AML-193 (cell line): Measurements from ENCODE around the gene RITA1.

Source experiments
- DNase-seq, 2 experiments: peaks; one replicate each; lab custom pipeline; 2025; lab: John Stamatoyannopoulos, UW

RITA1 gene

DNA sequence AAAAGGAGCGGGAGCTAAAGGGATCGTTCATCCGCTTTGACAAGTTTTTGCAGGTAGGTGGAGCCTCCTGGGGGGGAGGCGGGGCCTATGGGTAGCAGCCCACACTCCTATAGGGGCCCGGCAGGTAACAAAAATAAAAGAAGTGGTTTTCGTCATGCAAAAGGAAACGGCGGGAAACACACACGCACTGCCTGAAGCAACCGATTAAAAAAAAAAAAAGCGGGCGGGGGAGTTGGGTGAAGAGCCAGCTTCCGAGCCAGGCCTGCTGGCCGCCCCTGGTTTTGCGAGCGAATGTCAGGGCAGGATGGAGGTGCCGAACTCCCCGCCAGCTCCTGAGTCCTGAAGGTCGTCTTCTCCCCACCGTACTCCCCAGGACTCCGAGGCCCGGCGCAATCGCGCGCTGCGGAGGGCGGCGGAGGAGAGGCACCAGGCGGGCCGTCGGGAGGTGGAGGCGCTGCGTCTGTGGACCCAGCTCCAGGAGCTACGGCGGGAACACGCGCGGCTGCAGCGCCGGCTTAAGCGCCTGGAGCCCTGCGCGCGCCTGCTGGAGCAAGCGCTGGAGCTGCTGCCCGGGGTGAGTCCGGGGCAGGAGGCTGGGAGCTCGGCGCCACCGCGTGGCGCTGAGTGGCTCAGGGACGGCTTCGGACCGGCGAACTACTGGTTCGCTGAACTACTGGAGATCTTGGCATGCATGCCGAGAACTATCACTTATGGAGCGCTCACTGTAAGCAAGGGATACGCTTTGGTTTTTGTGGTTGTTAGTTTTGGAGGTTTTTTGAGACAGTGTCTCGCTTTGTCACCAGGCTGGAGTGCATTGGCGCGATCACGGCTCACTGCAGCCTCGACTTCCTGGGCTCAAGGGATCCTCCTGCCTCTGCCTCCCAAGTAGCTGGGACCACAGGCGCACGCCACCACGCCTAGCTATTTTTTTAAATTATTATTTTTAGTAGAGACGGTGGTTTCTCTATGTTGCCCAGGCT lies 32.4 kb upstream of the RITA1 start:
- peak; percentile 63 to 72 for DNase-seq

DNA sequence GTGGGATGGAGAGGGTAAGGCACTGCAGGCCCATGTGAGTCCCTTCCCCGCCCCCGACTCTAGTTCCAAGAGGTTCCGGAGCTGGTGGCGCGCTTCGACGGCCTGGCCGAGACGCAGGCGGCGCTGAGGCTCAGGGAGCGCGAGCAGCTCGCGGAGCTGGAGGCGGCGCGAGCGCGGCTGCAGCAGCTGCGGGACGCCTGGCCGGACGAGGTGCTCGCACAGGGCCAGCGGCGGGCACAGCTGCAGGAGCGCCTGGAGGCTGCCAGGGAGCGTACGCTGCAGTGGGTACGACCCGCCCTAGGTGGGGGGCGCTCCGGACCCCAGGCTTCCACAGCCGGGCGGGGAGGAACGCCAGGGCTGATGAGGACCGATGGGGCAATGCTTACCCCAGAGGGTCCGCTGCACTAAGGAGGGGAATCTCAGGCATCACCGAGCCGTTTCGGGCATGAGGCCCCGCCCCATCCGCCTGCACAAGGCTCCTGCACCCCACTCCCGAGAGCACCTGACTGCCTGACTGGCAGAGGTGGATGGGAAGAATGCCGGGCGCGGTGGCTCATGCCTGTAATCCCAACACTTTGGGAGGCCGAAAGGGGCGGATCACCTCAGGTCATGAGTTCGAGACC lies 31.1 kb upstream of the RITA1 start:
- DNase-seq, result no peak

DNA sequence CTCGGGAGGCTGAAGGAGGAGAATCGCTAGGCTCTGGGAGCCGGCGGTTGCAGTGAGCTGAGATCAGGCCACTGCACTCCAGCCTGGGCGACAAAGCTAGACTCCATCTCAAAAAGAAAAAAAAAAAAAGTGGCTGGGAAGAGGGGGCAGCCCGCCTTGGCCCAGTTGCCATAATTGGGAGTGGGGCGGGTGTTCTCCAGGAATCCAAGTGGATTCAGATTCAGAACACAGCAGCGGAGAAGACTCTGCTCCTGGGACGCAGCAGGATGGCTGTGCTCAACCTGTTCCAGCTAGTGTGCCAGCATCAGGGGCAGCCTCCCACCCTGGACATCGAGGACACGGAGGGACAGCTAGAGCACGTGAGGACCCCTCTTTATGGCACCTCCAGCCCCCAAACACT lies 30.5 kb upstream of the RITA1 start:
- no peak for DNase-seq

DNA sequence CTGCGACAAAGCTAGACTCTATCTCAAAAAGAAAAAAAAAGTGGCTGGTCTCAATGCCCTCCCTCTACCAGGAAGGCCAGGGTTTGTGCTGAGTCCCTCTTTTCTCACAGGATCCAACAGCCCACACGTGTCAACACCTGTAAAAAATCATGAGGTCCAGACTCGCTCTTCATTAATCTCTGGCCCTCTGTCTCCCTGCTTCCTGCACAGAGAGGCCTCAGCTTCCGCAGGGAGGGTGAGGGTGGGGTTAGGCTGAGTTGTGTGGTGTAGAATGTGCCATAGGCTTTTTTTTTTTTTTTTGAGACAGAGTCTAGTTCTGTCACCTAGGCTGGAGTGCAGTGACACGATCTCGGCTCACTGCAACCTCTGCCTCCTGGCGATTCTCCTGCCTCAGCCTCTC lies 29.9 kb upstream of the RITA1 start:
- DNase-seq, result no peak

DNA sequence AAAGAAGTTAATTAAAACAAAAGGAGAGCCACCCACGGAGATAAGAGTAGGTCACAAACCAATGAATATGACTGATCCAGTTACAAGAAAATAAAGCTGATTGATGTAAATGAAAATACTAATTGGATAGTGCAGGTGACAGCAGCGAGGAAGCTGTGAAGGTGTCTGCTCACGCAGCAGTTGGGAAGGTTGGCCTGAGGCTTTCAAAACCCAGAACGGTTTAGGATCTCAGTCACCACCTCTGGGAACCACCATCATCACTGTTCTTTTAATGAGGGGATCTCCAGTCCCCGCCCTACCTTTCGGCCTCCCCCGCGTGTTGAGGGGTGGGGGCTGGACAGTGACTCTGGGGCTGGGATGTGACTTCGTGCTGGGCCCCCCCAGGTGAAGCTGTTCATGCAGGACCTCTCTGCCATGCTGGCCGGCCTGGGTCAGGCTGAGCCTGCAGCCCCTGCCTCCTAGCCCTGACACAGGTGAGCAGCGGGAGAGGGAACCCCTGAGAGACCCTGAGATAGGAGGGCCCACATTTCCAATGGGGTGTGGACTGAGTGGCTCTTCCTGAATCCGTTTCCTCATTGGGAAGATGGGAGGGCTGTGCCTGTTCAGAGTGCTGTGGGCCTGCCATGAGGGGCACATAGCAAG lies 28.2 kb upstream of the RITA1 start:
- DNase-seq, result no peak

DNA sequence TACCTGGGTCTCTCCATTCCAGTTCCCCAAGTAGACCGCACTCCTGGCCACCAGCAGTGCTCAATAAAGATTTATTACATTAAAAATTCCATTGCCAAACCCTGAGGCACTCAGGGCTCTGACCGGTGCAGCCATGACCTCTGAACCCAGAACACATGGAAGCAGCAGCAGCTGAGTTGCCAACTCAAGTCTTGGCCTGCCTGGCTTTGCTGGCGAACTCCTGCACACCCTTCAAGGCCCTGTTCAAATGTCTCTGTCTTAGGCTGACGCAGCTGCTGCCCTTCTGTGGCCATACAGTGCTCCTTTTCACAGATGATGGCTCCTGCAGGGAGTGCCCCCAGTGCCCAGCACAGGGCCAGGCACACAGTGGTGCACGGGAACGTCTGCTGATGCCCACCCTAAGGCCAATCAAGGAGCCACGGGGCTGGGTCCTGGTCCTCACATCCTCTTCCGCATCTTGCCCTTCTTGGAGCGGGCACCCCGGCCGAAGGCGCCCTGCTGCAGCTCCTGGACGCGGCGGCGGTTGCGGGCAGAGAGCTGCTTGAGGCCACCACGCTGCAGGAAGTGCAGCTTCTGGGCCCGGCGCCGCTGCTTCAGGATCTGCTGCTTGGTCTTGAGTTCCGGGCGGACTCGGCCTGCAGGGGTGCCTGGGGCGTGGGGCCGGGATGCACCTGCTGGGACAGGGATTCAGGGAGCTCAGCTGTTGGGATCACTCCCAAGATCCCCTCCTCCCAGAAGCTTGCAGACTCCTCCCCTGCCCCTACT lies 26.9 kb upstream of the RITA1 start:
- no peak for DNase-seq

DNA sequence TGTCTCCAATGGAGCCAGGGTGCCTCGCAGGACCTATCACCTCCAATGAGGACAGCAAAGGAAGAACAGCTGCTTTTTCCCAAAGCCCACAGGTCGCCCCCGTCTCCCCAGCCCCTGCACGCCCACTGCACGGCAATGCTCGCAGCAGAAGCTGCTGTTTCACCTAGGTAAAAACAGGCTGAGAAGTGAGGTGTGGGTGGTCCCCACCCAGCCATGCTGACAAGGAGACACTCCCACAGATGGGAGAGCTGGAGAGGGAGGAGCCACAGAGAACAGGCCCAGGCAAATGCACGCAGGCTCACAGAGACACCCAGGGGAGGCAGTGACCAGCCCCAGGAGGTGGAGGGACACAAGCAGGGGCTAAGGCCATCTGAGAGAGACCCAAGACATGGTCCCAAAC lies 25.6 kb upstream of the RITA1 start:
- DNase-seq, result no peak

DNA sequence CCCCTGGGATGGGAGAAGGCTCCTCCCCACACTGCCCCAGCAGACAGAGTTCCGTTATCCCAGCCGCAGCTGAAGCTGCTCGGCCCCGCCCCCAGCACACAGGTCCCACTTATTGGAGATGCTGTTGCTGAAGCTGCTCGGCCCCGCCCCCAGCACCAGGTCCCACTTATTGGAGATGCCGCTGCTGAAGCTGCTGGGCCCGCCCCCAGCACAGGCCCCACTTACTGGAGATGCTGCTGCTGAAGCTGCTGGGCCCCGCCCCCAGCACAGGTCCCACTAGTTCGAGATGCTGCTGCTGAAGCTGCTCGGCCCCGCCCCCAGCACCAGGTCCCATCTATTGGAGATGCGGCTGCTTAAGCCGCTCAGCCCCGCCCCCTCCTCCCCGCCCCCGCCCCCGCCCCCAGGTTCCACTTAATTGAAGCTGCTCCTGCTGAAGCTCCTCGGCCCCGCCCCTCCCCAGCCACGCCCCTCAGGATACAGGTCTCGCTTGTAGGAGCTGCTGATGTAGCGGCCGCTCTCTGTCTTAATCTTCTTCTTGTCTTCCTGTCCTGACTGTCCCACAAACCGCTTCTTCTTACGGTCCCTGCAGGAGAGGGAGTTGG lies 24.0 kb upstream of the RITA1 start:
- no peak for DNase-seq

DNA sequence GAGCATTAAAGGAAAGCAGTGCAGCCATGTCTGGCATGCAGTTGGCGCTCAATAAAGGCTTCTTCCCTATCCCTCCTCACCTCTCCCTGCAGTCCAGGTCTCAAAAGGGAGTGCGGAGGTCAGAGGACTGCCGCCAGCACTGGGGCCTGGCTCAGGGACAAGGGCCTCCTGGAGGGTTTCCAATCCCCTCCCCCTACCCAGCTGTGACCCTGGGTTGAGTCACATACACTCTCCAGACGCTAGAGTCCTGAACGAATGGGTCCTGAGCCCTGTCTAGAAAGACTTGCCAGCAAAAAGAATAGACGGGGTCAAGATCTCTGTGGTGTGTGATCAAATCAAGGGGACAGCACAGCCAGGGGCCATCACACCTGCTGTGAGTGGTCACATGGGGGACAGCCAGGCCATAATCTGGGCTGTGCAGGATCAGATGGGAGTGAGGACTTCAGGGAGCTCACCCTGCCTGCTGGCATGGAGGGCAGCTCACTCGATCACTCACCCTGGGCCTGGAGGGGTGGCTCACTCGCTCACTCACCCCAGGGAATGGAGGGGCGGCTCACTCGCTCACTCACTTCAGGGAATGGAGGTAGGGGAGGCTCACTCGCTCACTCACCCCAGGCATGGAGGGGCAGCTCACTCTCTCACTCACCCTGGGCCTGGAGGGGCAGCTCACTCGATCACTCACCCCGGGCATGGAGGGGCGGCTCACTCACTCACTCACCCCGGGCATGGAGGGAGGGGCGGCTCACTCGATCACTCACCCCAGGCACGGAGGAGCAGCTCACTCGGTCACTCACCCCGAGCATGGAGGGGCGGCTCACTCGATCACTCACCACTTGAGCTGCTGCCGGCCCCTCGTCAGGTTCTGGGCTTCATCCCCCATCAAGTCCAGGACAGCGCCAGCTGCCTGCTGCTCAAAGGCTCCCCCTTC lies 23.2 kb upstream of the RITA1 start:
- DNase-seq, result no peak

DNA sequence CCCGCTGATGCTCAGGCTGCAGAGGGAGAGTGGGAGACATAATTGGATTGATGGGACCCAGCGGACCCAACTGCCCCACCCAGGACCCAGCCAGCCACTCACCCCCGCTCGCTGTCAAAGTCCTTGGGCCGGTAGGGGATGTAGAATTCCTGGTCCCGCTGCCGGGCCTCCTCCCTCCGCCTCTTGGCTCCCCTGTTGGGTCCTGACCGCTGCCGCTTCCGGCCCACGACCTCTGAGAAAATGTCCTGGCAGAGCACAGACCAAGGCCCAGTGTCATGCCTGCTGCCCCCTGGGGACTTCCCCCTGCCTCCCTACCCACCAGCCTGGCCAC lies 22.5 kb upstream of the RITA1 start:
- DNase-seq, result no peak

DNA sequence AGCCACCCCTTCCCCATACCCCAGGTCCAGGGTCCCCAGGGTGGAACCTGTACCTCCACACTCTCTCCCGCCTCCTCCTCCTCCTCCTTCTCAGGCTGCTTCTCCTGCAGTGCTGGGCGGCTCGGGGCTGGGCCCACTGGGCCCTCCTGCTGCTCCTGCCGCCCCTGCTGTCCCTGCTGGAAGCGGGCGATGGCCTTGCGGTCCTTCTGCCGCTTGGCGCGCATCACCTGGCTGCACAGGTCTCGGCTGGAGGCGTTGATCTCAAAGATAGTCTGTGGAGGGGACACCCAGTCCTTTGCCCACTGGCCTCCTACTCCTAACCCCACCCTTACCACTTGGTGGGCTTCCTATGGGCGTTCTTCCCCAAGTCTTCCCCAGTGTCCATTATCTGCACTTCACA lies 21.5 kb upstream of the RITA1 start:
- DNase-seq, result no peak

DNA sequence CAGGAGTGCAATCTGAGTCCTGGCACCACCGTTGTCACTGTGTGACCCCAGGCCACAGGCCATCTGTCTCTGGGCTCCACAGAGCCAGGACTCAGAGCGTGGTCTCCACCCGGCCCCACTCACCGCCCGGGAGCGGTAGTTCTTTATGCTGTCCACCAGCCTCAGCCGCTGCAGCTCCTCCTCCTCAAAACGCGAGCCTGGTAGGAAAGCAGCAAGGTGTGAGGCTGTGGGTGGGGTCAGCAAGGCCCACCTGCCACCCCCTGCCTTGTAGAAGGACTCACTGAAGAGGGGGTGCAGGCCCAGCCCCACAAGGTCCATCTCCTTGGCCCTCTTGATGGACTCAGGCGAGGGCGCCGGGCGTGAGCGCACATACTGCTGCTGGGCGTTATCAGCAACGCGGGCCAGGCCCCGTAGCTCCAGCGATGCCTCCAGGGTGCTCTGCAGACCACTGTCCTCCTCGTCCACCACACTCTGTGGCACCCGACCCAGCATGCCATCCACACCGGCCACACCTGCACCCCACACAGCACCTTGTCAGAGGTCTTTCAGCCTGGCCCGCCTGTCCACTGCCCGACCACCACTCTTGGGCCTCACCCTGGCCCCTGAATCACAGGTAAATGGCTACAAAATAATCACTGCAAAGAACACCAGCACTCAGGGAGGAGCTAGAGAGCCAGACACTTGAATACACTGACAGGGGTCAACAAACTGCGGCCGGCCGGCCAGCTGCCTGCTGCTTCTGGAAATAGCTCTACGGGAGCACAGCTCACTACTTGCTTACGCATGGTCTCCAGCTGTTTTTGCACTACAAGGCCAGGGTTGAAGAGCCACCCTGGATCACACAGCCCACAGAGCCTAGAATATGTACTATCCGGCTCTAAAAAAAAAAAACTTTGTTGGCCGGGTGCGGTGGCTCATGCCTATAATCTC lies 19.7 kb upstream of the RITA1 start:
- DNase-seq, result no peak

DNA sequence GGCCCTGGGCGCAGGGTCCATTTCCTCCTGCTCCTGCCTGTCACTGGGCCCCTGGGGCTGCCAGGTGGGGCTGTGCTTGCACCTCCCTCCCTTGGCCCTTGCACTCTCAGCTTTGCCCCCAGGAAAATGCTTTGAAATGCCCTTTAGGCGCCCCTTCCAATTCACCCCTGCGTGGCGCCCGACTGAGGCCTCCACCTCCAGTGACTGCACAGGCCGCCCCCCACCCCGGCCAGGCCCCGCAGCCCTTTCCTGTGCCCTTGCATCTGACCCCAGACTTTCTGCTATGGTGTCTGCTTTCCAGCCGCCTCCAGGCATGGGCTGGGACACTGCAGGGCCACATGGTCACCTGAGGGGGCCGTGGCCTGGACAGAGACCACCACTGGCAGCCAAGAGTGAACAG lies 17.7 kb upstream of the RITA1 start:
- no peak for DNase-seq

DNA sequence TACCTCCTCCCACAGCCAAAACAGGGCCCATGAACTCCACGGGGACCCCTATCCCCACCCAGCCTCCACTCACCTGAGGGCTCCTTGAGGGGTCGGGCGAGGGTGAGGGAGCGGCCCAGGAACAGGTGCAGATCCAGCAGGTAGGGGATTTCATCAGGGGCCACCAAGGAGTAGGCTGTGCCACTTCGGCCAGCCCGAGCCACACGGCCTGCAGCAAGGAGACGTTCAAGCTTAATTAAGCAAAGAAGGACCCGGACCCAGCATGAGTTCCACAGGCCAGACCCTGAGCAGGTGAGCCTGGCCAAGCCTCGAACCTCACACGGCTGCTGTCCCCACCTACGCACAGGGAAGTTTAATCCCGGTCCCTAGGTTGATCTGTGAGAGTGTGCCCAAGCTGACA lies 15.8 kb upstream of the RITA1 start:
- DNase-seq, result no peak

DNA sequence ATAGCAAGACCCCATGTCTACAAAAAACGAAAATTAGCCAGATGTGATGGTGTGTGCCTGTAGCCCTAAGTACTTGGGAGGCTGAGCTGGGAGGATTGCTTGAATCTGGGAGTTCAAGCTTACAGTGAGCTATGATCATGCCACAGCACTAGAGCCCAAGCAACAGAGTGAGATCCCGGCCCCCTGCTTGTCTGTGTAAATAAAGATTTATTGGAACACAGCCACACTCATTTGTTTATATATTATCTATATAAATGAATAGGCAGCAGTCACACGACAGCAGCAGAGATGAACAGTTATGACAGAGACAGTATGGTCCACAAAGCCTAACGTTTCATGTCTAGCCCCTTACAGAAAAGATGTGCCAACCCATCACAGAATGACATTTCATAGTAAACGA lies 15.1 kb upstream of the RITA1 start:
- DNase-seq, result no peak

DNA sequence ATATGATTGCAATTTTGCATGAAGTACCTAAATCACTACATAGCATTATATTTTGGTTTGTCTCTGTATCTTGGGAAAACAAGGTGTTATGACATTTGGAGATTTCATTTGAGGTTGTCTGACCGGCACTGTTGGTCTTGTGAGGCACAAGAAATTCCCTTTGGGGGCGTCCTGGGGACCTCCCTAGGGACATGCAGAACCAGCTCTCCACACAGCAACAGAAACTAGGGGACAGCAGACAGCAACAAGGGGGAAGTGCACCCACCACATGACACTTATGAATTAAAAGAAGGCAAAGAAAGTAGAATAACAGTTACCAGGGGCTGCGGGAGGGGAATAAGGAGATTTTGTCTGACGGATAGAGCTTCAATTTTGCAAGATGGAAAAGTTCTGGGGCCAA lies 14.6 kb upstream of the RITA1 start:
- DNase-seq, result no peak

DNA sequence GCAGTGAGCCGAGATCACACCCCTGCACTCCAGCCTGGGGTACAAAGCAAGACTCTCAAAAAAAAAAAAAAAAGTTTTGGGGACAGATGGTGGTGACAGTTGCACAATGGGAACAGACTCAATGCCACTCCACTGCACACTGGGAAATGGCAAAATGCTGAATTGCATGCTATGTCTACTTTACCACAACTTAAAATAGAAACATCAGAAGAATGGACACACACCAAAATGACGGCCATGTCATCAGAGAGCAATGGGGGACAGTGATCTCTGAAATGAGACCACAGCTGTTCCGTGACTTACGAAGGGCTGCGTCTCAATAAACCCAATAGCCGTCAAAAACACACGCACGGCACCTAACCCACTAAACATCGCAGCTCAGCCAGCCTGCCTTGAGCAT lies 14.0 kb upstream of the RITA1 start:
- DNase-seq, result no peak

DNA sequence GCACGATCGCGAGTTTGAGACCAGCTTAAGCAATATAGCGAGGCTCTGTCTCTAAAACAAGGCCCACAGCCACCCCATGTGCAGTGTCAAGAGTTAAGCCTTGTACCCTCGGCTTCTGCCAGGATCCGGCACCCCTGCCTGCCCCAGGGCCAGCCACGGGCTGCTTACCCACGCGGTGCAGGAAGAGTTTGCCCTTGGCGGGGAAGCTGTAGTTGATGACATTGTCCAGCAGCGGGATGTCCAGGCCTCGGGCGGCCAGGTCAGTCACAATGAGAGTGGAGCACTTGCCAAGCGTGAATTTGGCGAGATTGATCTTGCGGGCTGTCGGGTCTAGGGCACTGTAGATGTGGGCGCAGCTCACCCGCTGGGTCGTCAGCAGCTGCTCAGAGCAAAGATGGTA lies 13.3 kb upstream of the RITA1 start:
- DNase-seq, result no peak

DNA sequence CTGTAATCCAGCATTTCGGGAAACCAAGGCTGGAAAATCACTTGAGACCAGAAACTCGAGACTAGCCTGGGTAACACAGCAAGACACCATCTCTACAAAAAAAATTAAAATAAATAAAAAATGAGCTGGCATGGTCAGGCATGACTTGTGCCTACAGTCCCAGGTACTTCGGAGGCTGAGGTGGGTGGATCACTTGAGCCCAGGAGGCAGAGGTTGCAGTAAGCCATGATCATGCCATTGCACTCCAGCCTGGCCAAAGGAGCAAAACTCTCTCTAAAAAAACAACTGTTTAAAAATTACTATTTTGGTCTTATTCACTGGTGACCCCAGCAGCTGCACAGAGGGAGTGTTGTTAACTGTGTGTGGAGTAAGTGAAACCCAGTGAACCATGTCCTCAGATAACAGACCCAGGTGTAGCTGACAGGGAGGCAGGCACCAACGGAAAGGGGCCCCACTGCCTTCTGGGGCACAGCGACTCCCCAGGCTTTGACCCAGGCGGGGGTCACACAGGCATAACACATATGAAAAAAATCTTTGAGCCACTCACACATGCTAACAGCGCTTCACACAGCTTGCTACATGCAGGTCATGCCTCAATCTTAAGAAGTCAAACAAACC lies 12.3 kb upstream of the RITA1 start:
- no peak for DNase-seq
